GM12873 (cell line): ENCODE measurements around the gene CDC20.

Experiments
- CTCF ChIP-seq: IDR thresholded peaks from 2 replicates; pipeline ENCODE4 v1.5.1; 2012; ENCODE audit warnings: low read depth, mild to moderate bottlenecking, moderate library complexity, low read length, control low read depth; ENCODE audit not compliant: insufficient read depth; ENCODE audit errors: missing control alignments

Gene CDC20

DNA sequence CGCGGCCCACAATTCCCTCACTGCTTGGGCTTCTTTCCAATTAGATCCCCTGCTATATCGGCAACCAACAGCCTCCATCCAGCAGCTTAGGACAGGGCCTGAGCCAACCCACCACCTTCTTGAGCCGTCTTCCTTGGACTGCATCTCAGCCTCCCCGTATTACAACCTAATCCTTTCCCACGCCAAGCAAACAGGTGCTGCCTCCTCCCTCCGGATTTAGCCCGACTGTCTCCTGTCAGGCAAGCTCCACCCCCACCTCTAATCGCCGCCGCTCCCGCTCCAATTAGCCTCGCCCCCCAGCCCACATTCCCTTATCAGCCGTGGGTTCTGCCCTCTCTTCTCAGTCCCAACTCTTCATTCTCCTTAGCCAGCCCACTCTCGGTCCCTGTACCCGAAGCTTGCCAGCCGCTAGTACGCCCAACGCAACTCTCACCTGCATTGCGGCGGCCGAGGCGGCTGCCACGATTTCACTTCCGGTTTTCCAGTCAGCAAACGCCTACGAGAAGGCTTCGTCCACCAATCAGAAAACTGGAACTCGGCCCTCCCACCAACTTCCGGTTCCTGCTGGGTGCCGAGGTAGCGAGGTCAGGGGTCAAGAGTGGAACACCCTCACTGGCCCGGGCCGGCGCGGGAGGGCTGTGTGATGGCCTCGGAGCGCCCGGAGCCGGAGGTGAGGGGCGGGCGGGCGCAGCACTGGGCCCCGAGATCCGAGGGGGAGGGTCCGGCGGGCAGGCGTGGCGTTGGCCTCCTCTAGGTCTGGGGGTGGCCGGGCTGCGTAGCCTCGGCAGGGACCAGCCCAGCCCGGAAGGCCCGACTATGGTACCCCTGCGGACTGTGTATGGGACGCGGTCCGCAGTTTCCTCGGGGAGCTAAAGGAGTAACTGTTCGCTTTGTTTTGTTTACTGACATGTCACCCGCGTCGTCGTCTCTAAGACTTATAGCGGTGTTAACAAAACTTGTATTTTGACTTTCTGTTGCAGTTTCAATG lies 30.8 kb downstream of the CDC20 start, which contains the start of the genes MED8 and SZT2:
Gene MED8, minus strand, starts transcription at position 475 of the 988 bp plus-strand sequence. Its CDS starts 36 bp downstream, at position 439.
Gene SZT2, plus strand, starts transcription at position 574 of the 988 bp plus-strand sequence. Its CDS starts 70 bp downstream, at position 644.
- no peak for TF ChIP-seq CTCF

- TF ChIP-seq CTCF: no peak
Observed at GRCh38 chr1:43392702-43393101, 33.9 kb downstream of the CDC20 start.

DNA sequence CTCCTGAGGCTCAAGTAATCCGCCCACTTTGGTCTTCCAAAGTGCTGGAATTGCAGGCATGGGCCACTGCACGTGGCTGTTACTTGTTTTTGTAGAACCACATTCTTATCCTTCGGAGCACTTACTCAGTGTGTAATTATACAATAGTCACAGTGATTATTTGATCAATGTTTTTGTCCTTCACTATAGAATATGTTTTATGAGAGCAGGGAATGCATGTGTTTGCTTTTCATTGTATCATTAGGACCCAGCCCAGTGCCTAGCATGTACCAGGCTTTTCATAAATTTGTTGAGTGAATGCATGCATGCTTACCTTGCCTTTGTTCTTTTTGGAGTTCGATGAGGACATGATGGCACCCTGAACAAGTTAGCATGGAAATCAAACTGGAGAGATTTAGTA lies 36.7 kb downstream of the CDC20 start:
- TF ChIP-seq CTCF: no peak

DNA sequence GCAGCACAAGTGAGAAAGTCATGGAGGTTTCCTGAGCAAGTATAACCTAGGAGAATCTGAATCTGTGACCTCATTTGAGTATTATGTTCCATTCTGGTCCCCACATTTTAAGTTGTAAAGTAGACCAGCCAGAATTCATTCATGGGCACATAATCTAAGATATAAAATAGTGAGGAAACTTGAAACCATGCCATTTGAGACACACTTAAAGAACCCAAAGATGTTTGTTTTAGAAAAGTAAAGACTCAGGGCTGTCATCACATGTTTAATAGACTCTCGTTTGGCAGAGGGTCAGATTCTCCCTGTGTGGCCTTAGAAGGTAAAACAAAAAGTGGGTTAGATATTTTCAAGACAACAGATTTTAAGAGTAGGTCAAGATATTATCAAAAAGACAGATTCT lies 37.3 kb downstream of the CDC20 start:
- no peak for TF ChIP-seq CTCF

DNA sequence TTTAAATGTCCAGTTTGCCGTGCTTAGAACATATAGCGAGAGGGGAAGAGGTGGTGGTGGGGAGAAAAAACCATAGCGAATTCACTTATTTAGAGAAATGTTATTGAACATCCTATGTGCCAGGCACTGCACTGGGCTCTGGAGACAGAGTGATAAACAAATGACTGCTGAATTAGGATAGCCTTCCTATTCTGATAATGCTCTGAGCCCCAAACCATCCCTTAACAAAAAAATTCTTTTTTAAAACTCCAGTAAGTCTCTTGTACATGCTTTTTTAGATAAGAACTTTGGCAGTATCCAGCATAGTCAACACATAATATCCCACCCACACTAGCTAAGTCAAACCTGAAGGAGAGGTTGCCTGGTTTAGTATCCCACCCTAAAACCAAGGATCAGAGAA lies 39.4 kb downstream of the CDC20 start:
- no peak for TF ChIP-seq CTCF

DNA sequence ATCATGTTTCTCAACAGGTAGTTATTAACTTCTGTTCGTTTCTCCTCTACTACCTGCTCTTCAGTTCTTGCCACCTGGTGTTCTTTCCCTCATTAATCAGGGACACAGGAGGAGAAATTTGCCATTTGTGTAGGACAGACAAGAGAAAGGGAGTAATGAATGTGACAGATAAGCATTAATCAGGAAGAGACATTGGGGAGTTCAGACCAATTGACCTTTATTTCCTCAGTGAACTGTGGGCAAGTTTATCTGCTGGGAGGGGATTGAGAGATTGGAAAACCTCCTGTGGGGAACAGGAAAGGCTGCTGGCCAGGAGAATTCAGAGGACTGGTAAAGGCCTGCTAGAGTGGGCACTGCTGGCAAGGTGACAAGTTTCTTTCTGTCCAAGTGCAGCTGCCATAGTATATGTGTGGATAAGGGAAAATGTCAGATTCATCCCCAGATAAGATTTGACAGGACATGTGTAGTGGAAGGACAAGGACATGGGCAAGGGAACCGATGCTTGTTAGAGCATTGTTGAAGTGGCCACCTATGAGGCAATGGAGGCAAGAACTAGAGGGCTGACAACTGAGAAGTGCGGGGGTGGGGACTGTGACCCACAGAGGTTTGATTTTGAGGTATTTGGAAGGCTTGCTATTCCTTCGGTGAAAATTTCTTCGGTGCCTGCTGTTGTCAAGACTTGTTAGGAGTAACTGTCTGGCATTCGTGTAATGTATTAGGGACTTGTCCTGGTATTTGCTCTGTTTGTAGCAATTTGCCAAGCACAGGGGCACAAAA lies 43.5 kb downstream of the CDC20 start:
- TF ChIP-seq CTCF: no peak

DNA sequence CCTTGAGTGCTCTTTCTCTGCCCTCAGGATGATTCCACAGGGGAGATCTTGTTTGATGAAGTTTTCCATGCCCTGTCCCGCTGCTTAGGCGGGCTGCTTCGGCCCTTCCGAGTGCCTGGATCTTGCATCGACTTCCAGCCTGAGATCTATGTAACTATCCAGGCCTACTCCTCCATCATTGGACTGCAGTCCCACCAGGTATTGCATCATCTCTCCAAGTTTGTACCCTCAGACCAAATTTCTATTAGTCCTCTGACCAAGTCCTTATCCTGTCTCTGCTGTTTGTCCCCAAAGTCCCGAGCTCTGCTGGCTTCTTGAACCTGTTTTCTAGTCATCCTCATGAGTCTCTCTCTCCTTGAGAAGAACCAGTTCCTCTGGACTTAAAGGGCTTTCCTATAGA lies 45.6 kb downstream of the CDC20 start:
- TF ChIP-seq CTCF: no peak
